ENCODE results near the gene GRIN2D.
A peak's percentile ranks its signal among the peaks of the same experiment; 100 is the strongest.
"Not testable (repeated sequence)": the region's sequence is repeated elsewhere in the genome, so short reads cannot be mapped to it uniquely, and the experiment has no call there.

Gene GRIN2D

GRCh38 chr19:48393559-48394330 lies at the start of gene GRIN2D:
TSS of gene GRIN2D (plus strand) at chr19:48393668. CDS start at chr19:48398393, 4,725 bp downstream.
- peak; percentile 33 to 42 for DNase-seq

- no peak for DNase-seq
These were observed 48.6 kb upstream of the GRIN2D start for GRCh38 chr19:48344892-48345291.

DNA sequence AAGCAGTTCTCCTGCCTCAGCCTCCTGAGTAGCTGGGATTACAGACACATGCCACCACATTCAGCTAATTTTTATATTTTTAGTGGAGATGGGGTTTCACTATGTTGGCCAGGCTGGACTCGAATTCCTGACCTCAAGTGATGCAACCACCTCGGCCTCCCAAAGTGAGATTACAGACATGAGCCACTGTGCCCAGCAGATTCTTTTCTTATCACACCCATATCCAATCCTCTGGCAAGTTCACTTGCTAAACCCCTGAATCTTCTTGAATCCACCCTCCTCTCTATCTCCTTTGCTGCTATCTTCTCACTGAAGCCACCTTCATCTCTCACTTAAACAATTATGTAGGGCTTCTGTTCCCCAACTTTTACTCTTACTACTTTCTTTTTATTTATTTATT lies 47.3 kb upstream of the GRIN2D start:
- no peak for DNase-seq

GRCh38 chr19:48348045-48348444 lies 45.4 kb upstream of the GRIN2D start:
- no peak for DNase-seq

- DNase-seq, result no peak
These were observed 44.7 kb upstream of the GRIN2D start for GRCh38 chr19:48348737-48349136.

DNA sequence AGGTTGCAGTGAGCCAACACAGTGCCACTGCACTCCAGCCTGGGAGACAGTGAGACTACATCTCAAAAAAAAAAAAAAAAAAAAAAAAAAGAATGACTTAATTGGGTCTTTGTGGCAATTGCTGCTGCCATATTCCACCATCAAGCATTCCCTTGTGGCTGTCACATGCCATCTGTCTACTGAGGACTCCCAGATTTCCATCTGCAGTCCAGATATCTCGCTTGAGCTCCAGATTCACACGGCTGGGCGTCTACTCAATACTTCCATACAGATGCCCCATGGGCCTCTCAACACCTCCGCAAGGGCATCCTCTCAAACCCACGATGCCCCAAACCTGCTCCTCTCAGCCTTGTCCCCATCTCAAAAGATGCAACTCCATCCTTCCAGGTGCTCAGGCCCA lies 42.6 kb upstream of the GRIN2D start:
- DNase-seq, result no peak

DNA sequence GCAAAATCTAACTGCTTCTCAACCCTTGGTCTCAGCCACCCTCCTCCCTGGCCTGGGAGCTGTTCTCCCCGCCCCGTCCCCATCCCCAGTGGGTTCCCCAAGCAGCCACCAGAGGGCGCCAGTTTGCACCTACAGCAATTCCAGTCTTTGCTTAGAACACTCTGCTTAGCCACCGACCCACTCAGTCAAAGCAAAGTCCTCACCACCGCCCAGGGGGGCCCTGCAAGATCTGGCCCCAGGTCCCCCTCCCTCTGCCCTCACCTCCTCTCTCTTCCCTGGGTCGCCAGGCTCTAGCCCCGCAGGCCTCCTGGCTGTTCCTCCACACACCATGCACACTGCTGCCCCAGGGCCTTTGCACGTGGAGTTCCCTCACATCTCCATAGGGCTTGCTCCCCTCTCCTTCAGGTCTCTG lies 42.1 kb upstream of the GRIN2D start:
- peak; percentile 45 to 63 for DNase-seq

DNA sequence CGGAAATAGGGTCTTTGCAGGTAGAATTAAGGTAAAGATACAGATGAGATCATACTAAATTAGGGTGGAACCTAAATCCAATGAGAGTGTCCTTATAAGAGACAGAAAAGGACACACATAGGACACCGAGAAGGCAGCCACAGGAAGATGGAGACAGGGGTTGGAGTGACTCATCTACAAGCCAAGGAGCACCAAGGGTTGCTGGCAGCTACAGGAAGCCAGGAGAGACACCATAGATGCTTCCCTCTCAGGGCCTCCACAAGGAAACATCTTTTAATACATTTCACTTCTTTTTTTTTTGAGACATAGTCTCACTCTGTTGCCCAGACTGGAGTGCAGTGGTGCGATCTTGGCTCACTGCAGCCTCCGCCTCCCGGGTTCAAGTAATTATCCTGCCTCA lies 39.8 kb upstream of the GRIN2D start:
- no peak for DNase-seq

- DNase-seq, result no peak
These were observed 39.0 kb upstream of the GRIN2D start for GRCh38 chr19:48354332-48354992.

DNA sequence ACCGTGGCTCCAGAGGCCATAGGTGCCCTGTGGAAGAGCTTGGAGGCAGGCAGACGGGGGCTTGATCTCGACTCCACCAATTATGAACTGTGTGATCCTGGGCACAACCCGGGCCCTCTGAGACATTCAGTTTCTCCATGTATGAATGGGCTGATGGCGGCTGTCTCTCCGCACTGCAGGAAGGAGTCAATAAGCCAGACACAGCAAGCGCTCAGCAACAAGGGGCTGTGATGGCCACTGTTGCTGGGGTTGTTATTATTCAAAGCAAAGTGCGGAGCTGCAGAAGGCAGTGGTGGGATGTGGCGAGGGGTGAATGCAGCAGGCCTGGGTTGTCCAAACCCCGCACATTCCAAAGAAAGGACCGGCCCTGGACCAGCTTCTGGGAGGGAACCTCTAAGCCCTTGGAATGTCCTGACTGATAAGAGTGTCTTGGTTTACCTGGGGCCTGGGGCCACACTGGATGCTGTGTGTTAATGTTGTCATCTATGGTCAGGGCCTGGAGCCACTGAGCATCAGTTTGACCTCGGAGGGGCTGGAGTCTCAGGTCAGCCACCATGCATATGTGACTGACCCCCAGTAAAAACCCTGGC lies 38.0 kb upstream of the GRIN2D start:
- DNase-seq, result no peak

DNA sequence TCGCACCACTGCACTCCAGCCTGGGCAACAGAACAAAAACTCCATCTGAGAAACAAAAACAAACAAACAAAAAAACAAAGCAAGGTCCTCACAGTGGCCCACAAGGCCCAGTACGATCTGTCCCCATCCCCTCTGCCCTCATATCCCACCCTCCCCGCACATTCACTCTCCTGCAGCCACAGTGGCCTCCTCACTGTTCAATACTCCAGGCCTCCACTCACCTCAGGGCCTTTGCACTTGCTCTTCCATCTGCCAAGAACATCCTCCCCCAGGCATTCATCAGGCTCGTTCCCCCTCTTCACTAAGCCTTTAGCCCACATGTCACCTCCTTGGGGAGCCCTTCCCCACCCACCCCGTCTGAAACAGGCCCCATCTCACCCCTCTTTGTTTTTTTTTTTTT lies 34.3 kb upstream of the GRIN2D start:
- no peak for DNase-seq

GRCh38 chr19:48361912-48362311 lies 31.6 kb upstream of the GRIN2D start:
- no peak for DNase-seq

GRCh38 chr19:48362716-48363499 lies 30.6 kb upstream of the GRIN2D start:
- peak; percentile 98 to 99 for DNase-seq

DNA sequence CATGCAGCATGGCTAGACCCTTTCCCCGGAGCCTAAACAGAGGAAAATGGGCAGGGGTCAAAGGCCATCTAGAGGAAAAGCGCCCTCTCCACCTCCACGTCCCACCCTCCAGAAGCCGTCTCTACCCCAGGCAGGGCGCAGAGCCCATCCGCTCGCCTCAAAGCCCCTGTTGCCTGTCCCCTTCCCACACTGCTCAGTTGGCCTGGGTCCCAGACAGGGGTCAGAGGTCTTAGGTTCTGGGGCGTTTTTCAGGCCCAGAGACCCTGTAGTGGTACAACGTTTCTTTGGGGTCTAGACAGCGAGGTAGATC lies 30.0 kb upstream of the GRIN2D start:
- no peak for DNase-seq

GRCh38 chr19:48363810-48364597 lies 29.5 kb upstream of the GRIN2D start, which contains the start of the genes SYNGR4 and TMEM143:
TSS of gene SYNGR4 (plus strand) at chr19:48364367. CDS start at chr19:48365843, 1,476 bp downstream.
TSS of gene TMEM143 (minus strand) at chr19:48363940. CDS start at chr19:48363920, 20 bp downstream.
- DNase-seq, result peak; percentile 100

DNA sequence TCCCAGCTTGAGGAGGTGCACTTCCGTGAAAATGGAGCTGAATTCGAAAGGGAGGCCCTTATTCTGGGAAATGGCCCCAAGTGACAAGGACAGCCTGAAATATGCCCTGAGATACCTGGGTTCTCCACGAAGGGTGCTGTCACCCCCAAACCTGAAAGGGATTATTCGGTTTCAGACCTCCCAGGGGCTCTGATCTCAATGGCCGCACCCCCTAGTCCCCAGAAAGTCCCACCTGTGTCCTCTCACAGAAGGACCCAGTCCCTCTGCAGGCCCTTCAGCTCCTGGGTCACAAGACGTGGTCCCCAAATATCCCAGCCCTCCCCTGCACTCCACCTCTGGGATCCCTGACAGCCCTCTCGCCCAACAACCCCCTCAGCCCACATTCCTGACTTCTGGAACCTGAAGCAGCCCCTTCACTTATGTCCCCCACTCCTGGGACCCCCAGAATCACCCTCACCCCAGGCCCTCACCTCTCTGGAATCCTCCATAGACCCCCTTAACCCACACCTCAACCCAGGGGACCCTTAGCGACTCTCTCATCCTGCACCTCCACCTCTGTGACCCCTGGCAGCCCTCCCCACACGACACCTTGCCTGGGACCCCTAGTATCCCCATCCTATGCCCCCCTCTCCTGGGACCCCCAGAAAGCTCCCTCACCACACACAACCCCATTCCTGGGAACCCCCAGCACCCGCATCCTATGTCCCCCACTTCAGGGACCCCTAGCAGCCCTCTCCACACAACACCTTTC lies 28.7 kb upstream of the GRIN2D start:
- DNase-seq, result no peak

- DNase-seq, result no peak
These were observed 27.9 kb upstream of the GRIN2D start for GRCh38 chr19:48365602-48366001.

DNA sequence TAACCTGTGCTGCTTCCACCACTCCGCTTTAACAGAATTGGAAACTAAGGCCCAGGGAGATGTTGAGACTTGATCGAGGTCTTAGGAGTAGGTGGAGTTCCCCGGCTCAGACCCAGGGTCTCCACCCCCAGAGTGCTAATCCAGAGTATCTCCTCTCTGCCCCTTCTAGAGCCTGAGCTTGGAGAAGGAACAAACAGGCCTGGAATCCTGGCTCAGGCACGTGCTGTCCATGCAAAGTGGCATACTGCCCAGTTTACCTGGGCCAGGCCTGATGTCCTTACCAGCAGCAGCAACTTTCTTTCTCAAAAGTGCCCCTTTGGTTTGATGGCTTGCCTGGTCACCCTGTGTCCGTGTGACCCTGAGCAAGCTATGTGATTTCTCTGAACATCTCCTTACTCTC lies 25.6 kb upstream of the GRIN2D start:
- no peak for DNase-seq

DNA sequence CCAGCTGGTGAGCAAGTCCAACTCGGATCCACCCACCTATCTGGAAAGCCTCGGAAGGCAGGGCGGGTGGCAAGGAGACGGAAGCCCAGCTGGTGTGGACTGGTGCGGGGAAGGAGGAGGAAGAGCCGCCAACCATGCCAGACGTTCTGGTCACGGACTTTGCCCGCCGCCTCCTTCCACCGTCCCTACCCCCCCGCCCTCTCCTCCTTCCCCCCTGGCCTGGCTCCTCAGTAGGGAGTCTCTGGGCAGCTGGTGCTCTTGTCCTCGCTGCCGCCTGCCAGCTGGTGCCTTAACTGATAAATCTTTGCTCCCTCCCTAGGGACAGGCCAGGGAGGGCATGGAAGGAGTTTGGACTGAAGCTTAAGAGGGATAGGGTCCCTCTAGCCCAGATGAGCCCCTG lies 24.5 kb upstream of the GRIN2D start:
- DNase-seq, result no peak

DNA sequence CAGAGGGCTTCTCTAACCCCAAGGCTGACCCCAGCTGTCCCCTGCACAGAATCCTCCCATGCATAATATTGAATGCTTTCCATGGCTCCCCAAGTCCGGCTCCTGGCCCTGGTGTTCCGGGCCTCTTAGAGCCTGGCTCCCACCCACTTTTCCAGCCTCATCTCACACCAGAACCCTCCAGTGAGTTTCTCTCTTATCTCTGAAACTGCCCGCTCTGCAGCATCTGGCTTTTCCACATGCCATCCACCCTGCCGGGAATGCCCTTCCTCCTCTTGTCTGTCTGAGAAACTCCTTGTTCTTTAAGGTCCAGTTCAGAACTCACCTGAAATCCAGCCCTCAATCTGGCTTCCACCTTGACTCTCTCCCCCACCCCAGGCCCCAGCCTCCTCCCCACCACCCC lies 22.5 kb upstream of the GRIN2D start:
- DNase-seq, result no peak

- no peak for DNase-seq
These were observed 22.1 kb upstream of the GRIN2D start for GRCh38 chr19:48371367-48371766.

DNA sequence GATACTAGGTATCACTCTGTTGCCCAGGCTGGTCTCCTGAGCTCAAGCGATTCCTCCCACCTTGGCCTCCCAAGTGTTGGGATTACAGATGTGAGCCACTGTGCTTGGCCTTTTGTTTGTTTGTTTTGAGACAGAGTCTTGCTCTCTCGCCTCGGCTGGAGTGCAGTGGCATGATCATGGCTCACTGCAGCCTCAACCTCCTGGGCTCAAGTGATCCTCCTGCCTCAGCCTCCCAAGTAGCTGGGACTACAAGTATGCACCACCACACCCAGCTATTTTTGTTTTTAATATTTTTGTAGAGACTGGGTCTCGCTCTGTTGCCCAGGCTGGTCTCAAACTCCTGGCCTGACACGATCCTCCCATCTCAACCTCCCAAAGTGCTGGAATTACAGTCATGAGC lies 21.7 kb upstream of the GRIN2D start:
- DNase-seq, result not testable (repeated sequence)

Data from NCI-H1930 (cell line).